NCI-H526 (cell line): ENCODE data around the gene GLIS1.

ENCODE experiments used
- DNase-seq, 2 experiments: peaks; one replicate each; lab custom pipeline; 2025; lab: John Stamatoyannopoulos, UW

Gene GLIS1

GRCh38 chr1:53617851-53618499, 121.0 kb downstream of the GLIS1 start:
- no peak for DNase-seq

DNA sequence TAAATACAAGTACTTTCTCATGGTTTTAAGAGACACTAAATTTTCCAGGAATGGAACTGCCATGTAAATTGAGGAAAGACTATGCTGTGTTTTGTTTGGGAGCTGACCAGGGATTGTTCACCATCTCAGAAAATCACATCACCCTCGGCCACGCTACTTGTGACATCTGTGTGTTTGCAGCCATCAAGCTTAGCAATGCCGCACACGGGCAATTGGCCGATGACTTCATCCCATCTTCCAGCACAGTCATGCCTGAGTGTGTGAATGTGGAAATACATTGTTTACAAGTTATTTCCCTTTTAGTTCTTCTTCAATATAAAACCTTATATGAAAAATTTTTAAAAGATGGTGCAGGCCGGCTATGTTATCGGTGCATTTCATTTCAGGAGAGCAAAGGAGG, 121.6 kb downstream of the GLIS1 start:
- no peak for DNase-seq

DNA sequence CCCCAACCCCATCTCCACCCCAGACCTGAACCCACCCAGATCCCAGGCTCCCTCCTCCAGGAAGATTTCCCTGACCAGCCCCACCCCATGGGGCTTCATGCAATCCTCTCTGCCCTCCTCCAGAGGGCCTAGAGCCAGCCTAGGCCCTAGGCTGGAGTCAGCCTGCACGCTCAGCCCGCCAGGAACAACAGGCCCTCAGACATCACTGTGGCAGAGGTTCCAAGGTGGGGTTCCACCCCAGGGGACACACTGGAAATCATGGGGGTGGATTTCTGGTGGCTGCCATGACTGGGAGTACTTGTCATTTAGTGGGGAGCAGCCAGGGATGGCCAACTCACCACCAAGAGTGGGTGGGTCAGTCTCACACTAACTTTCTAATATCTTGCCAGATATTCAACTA, 122.0 kb downstream of the GLIS1 start:
- no peak for DNase-seq

- DNase-seq: no peak
These were observed 122.5 kb downstream of the GLIS1 start for GRCh38 chr1:53616511-53616910.

DNA sequence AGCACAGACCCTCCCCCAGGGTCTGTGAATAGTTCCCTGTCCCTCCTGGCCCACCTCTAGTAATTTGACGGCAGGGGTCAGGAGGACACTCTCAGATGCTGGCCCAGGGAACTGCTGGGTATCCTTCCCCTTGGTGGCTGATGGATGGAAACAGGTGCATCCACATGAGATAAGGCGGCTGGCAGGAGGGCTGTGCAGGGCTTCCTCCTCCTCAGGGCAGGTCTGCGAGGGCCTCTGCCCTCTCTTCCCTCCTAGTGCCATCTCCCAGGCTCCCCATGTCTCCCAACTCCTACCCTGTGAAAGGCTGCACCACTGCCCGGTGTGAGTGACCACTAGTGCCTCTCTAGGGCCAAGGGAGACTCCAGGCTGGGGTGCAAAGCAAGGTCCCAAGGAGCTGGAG, 123.9 kb downstream of the GLIS1 start:
- DNase-seq: no peak

DNA sequence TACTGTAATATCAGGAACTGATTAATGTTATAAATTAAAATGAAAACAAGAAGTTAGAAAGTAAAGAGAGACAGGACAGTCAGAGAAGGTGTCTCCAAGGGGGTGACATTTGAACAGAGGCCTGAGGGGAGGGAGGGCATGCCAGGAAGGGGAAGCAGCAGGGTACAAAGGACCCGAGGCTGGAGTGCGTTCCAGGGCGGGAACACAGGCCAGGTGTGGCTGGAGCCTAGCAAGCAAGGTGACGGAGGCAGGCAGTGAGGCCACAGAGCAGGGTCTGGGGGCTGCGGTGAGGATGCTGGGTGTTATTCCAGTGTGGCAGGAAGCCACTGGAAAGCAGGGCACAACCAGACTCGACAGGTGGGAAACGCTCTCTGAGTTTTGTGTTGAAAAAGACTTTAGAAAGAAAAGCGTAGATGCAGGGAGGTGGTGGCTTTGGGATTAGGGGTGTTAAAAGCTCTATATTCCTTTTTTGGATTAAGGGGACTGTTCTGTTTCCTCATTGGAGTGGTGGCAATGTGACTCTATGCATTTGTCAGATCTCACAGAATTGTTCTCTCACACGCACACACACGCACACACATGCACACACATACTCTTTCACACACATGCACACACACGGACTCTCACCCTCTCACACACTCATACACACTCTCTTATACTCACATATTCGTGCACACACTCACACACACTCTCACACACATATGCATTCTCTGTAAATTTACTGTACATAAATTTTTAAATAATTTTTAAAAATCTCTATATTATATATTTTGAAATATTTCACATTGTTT, 124.5 kb downstream of the GLIS1 start:
- no peak for DNase-seq

- no peak for DNase-seq
These were observed 130.3 kb downstream of the GLIS1 start for GRCh38 chr1:53608676-53609075.

- DNase-seq: no peak
These were observed 130.9 kb downstream of the GLIS1 start for GRCh38 chr1:53608071-53608470.

GRCh38 chr1:53606651-53607051, 132.3 kb downstream of the GLIS1 start:
- DNase-seq: peak; percentile 13 to 59

DNA sequence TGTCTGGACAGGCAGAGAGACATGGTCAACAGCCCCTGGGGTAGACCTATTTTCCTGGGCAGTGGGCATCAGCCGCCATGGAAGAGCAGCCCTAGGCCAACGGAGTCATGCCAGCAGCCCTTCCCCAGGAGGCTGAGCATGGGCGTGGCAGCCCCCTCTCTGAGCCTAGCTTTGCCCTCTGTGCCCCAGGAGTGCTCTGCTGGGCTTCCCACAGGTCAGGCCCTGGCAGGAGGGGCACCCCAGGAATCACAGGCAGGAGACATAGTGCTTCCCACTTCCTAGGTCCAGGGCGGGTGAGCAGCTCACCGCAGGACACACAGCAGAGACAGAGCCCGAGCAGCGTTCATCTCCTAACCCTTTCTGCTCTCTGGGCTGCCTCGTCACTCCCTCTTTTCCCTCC, 132.8 kb downstream of the GLIS1 start:
- DNase-seq: no peak

DNA sequence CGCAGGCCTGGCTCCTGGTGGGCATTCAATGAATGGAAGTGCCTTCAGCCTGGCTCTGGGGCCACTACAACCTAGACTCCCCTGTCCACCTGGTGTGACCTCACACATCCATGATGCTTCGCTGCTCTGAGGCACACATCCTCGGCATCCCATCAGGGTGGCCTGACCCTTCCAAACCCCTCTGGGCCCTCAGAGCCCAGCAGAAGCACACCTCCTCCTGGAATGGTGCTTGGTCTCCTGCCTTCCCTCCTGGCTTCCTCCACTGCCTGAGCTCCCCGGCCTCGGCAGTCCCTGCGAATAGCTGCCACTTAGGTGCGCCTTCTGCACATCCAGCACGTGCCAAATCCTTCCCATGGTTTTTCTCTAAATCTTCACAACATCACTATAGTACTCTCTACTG, 133.8 kb downstream of the GLIS1 start:
- no peak for DNase-seq

GRCh38 chr1:53604291-53604919, 134.6 kb downstream of the GLIS1 start:
- DNase-seq: no peak

DNA sequence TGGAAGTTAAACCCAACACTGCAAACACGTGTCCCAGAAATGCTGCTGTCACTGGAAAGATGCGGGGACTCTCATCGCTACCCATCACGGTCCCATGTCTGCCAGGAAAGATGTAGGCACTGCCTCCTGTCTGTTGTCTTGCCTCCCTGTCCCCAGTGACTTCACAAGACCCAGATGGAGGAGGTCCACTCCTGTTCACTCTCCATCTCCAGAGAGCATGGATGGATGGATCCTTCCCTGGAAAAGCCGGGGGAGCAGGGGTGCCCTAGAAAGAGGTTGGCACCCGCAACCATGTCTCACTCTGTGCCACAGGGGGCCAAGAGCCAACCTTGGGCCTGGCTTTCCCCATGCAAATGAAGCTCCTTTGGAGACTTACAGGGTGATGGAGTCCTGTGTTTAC, 135.5 kb downstream of the GLIS1 start:
- no peak for DNase-seq

- no peak for DNase-seq
These were observed 136.8 kb downstream of the GLIS1 start for GRCh38 chr1:53601867-53602775.

- no peak for DNase-seq
These were observed 137.8 kb downstream of the GLIS1 start for GRCh38 chr1:53601031-53601745.

GRCh38 chr1:53600561-53600960, 138.4 kb downstream of the GLIS1 start:
- DNase-seq: no peak

DNA sequence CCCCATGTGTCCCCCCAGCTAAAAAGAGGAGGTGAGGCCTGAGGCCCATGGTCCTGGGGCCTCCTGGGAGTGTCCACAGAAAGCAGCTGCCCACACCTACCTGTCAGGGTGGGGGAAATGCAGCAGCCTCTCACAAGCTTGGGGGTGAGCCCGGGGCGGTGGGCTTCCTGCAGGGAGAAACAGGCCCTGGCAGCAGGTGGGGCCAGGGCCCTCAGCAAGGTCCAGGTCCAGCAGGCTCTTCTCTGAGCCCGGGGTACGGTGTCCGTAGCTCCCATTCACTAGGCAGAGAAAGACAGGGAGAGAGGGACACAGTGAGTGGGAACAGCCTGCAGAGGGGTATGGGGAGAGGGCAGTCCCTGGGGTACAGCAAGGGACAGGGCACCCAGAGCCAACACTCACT, 139.0 kb downstream of the GLIS1 start:
- DNase-seq: no peak

GRCh38 chr1:53599481-53599880, 139.5 kb downstream of the GLIS1 start:
- no peak for DNase-seq

DNA sequence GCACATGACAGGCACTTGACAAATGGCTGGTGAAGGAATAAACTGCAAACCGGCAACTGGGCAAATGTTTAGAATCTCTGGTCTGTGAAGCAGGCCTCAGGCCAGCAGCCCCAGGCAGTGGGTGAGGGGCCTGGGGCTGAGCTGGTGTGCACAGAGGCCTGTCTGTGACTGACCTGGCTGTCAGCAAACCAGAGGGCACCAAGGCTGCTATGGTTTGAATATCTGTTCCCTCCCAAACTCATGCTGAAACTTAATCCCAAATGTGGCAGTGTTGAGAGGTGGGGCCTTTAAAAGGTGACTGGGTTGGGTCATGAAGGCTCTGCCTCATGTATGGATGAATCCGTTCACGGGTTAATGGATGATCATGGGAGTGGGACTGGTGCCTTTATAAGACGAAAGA, 140.0 kb downstream of the GLIS1 start:
- no peak for DNase-seq

DNA sequence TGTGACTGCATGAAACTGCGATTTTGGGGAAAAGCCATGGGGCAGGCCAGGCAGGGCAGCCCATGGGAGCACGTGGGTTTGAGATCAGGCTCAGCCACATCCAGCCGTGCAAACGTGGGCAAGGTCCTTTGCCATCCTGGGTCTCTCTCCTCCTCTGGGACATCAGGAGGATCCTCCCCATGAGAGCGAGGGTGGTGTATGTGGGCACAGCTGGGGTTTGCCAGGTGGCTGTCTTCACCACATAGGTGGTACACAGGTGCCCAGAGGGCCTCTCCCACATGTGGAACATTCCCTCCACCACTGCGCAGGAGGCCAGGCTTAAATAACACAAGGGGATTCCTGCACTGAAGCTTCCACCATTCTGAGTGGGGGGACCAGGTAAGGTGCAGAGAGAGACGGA, 143.1 kb downstream of the GLIS1 start:
- DNase-seq: no peak

- no peak for DNase-seq
These were observed 144.4 kb downstream of the GLIS1 start for GRCh38 chr1:53594391-53595180.
